ENCODE measurements around the gene ITFG2. TPM values are rescaled to one million over a fixed set of nuclear protein-coding genes. Genes with fewer than 3 reads are reported as not detected.
A peak's percentile ranks its signal among the peaks of the same experiment; 100 is the strongest.

Gene ITFG2
- total and polyA plus RNA-seq, 2 donors from 2014 or later, result 23.6 to 48.2 TPM

- peak in 3 of 5 donors; percentile 39 to 92 (median 68) for DNase-seq
- Histone ChIP-seq H3K9me3 (ENCODE audit: control insufficient read depth in 2 of 3, insufficient read depth in 1 of 3, low read length in 3 of 3) (no peaks in the 10 kb centered on the region), H3K36me3 (ENCODE audit: control insufficient read depth in 2 of 3, insufficient read depth in 3 of 3, low read length in 3 of 3) (peaks cover 7 to 47% (median 46%) of the 10 kb centered on the region in 3 donors), H3K4me1 (ENCODE audit: control insufficient read depth in 2 of 3, insufficient read depth in 2 of 3, low read depth in 1 of 3, low read length in 3 of 3) (peaks cover 5 to 14% (median 10%) of the 10 kb centered on the region in 3 donors), H3K9ac (ENCODE audit: low read length in 3 of 3) (no peak overlapping the region), H3K27ac (ENCODE audit: low read depth in 2 of 2, low read length in 2 of 2) (peak overlapping the region in 1 of 2 donors; percentile 28), H3K4me3 (ENCODE audit: low read length in 3 of 3) (no peak overlapping the region), H3K27me3 (ENCODE audit: control insufficient read depth, insufficient read depth, low read length) (no peaks in the 10 kb centered on the region)
- TF ChIP-seq CTCF (IDR thresholded peaks at IDR 0.05; ENCODE audit: borderline replicate concordance, extremely low read depth, insufficient read depth), result no peak
- intact Hi-C loops (cut with DNase I), result no loop called here
- FAIRE-seq, result no peak
Measured at GRCh38 chr12:2804393-2805142, 7.9 kb upstream of the ITFG2 start.

GRCh38 chr12:2805143-2805520, 7.3 kb upstream of the ITFG2 start:
- DNase-seq (peak in 1 of 5 donors; percentile 37), FAIRE-seq (no peak)
- no peak overlapping the region for H3K4me3 ChIP-seq (ENCODE audit: low read length in 3 of 3)
- H3K4me1 ChIP-seq (ENCODE audit: control insufficient read depth in 2 of 3, insufficient read depth in 2 of 3, low read depth in 1 of 3, low read length in 3 of 3), result peaks cover 5 to 14% (median 10%) of the 10 kb centered on the region in 3 donors
- no peak overlapping the region for H3K9ac ChIP-seq (ENCODE audit: low read length in 3 of 3)
- TF ChIP-seq CTCF (IDR thresholded peaks at IDR 0.05; ENCODE audit: borderline replicate concordance, extremely low read depth, insufficient read depth), result no peak
- intact Hi-C loops (cut with DNase I), result no loop called here
- H3K27me3 ChIP-seq (ENCODE audit: control insufficient read depth, insufficient read depth, low read length), result no peaks in the 10 kb centered on the region
- no peak overlapping the region for H3K27ac ChIP-seq (ENCODE audit: low read depth in 2 of 2, low read length in 2 of 2)
- peaks cover 7 to 41% (median 40%) of the 10 kb centered on the region in 3 donors for H3K36me3 ChIP-seq (ENCODE audit: control insufficient read depth in 2 of 3, insufficient read depth in 3 of 3, low read length in 3 of 3)
- no peaks in the 10 kb centered on the region for H3K9me3 ChIP-seq (ENCODE audit: control insufficient read depth in 2 of 3, insufficient read depth in 1 of 3, low read length in 3 of 3)

GRCh38 chr12:2806700-2807099, 5.8 kb upstream of the ITFG2 start:
- no peak overlapping the region for H3K4me3 ChIP-seq (ENCODE audit: low read length in 3 of 3)
- TF ChIP-seq CTCF (IDR thresholded peaks at IDR 0.05; ENCODE audit: borderline replicate concordance, extremely low read depth, insufficient read depth), result no peak
- H3K4me1 ChIP-seq (ENCODE audit: control insufficient read depth in 2 of 3, insufficient read depth in 2 of 3, low read depth in 1 of 3, low read length in 3 of 3), result peaks cover 5 to 14% (median 13%) of the 10 kb centered on the region in 3 donors
- no peak for DNase-seq
- H3K27ac ChIP-seq (ENCODE audit: low read depth in 2 of 2, low read length in 2 of 2), result no peak overlapping the region
- FAIRE-seq, result no peak
- peaks cover 4 to 25% (median 25%) of the 10 kb centered on the region in 3 donors for H3K36me3 ChIP-seq (ENCODE audit: control insufficient read depth in 2 of 3, insufficient read depth in 3 of 3, low read length in 3 of 3)
- intact Hi-C loops (cut with DNase I), result no loop called here
- no peaks in the 10 kb centered on the region for H3K9me3 ChIP-seq (ENCODE audit: control insufficient read depth in 2 of 3, insufficient read depth in 1 of 3, low read length in 3 of 3)
- no peaks in the 10 kb centered on the region for H3K27me3 ChIP-seq (ENCODE audit: control insufficient read depth, insufficient read depth, low read length)
- H3K9ac ChIP-seq (ENCODE audit: low read length in 3 of 3), result no peak overlapping the region

All from kidney (tissue), 14 donors.